Gastroesophageal sphincter (tissue), 4 donors: Measurements from ENCODE around the gene DDX56. TPM values are rescaled to one million over a fixed set of nuclear protein-coding genes. Genes with fewer than 3 reads are reported as not detected.
"Not testable (repeated sequence)": the region's sequence is repeated elsewhere in the genome, so short reads cannot be mapped to it uniquely, and the experiment has no call there.

ENCODE experiments used
- ATAC-seq: fragments of 150-250 bp; one replicate; pipeline ENCODE4 v1.9.1; 2016; ENCODE audit warnings: mild to moderate bottlenecking, moderate library complexity
- H3K27ac ChIP-seq, 4 donors: fragments of 200-600 bp; sonication (generic) in 3 of 4; 1 replicate in 3 of 4; 2 replicates in 1 of 4; pipeline ENCODE4 v1.5.1; 2016 to 2019
- H3K27me3 ChIP-seq: fragments of 200-600 bp; sonication (generic); one replicate; pipeline ENCODE4 v1.5.1; 2019
- H3K36me3 ChIP-seq, 2 donors: fragments of 200-600 bp; sonication (generic); one replicate each; pipeline ENCODE4 v1.5.1; 2019; ENCODE audit warnings: control low read depth in 1 of 2
- H3K4me1 ChIP-seq, 3 donors: fragments of 200-600 bp; sonication (generic); 1 replicate in 2 of 3; 2 replicates in 1 of 3; pipeline ENCODE4 v1.5.1; 2016 to 2019; ENCODE audit warnings: control low read depth in 2 of 3
- H3K4me3 ChIP-seq, 2 donors: fragments of 200-600 bp; sonication (generic); one replicate each; pipeline ENCODE4 v1.5.1; 2019; ENCODE audit warnings: mild to moderate bottlenecking in 1 of 2, moderate library complexity in 1 of 2
- H3K9me3 ChIP-seq, 3 donors: fragments of 200-600 bp; sonication (generic); one replicate each; pipeline ENCODE4 v1.5.1; 2017 to 2019; ENCODE audit warnings: control low read depth in 2 of 3
- CTCF ChIP-seq, 4 experiments: fragments of 200-600 bp in 2 of 4; fragments of 450-650 bp in 2 of 4; sonication (generic) in 1 of 4; IDR thresholded peaks; one replicate each; pipeline ENCODE4 v1.5.1; 2017 to 2019; ENCODE audit warnings: antibody characterized with exemption in 4 of 4, mild to moderate bottlenecking in 2 of 4, moderate library complexity in 2 of 4
- EP300 ChIP-seq: sonication (generic); formaldehyde crosslinking; IDR thresholded peaks from one replicate; pipeline ENCODE4 v1.6.1; 2017; ENCODE audit warnings: antibody characterized with exemption, mild to moderate bottlenecking
- POLR2A ChIP-seq, 2 donors: fragments of 450-650 bp; IDR thresholded peaks; one replicate each; pipeline ENCODE4 v1.6.1; 2017; ENCODE audit warnings: antibody characterized with exemption in 2 of 2, mild to moderate bottlenecking in 2 of 2, moderate library complexity in 1 of 2
- POLR2AphosphoS5 ChIP-seq: sonication (generic); formaldehyde crosslinking; IDR thresholded peaks from one replicate; pipeline ENCODE4 v1.6.1; 2017; ENCODE audit warnings: antibody characterized with exemption
- WGBS, 2 donors: methylation state at CpG; one replicate each; pipeline ENCODE4 v1.1.5; 2018; ENCODE audit warnings: low coverage in 1 of 2; 5-methylcytosine and 5-hydroxymethylcytosine counted together
- total RNA-seq, 4 donors: library from RNA; depleted of rRNA; stranded (reverse); fragments of >200 nt; gene quantifications; one replicate each; pipeline ENCODE4 v1.1.0, GENCODE V29; 2016

Gene DDX56
- total RNA-seq, 4 donors from 2014 or later, result 34.2 to 46.4 (median 41.4) TPM

GRCh38 chr7:44555350-44555749 is 18.4 kb downstream of the DDX56 start:
- 63 to 76% methylated on average over 2 of the region's 2 CpGs for WGBS, 2 donors
- no peak for ATAC-seq
- Histone ChIP-seq H3K4me3 (no peak overlapping the region), H3K27me3 (no peaks in the 10 kb centered on the region), H3K36me3 (no peaks in the 10 kb centered on the region), H3K4me1 (no peaks in the 10 kb centered on the region), H3K27ac (no peak overlapping the region), H3K9me3 (no peaks in the 10 kb centered on the region)
- TF ChIP-seq EP300 (no peak), CTCF (IDR thresholded peaks at IDR 0.05) (no peak), POLR2AphosphoS5 (no peak), POLR2A (IDR thresholded peaks at IDR 0.05) (no peak)

GRCh38 chr7:44552473-44553005 is 21.2 kb downstream of the DDX56 start:
- not testable (repeated sequence) for H3K27ac ChIP-seq, H3K4me3 ChIP-seq, H3K4me1 ChIP-seq, H3K27me3 ChIP-seq, H3K36me3 ChIP-seq, ATAC-seq, H3K9me3 ChIP-seq
- 57 to 58% methylated on average over 1 to 2 of the region's 3 CpGs for WGBS, 2 donors

- Histone ChIP-seq H3K9me3 (no peaks in the 10 kb centered on the region), H3K4me3 (no peak overlapping the region), H3K27me3 (no peaks in the 10 kb centered on the region), H3K36me3 (no peaks in the 10 kb centered on the region), H3K27ac (no peak overlapping the region), H3K4me1 (no peaks in the 10 kb centered on the region)
- TF ChIP-seq POLR2AphosphoS5 (no peak), EP300 (no peak), POLR2A (IDR thresholded peaks at IDR 0.05) (no peak), CTCF (IDR thresholded peaks at IDR 0.05) (no peak)
- ATAC-seq, result no peak
- WGBS, 2 donors, result 33 to 76% methylated on average over 1 to 3 of the region's 3 CpGs
Observed at GRCh38 chr7:44549457-44549856, 24.3 kb downstream of the DDX56 start.

GRCh38 chr7:44548893-44549292 is 24.8 kb downstream of the DDX56 start:
- Histone ChIP-seq H3K27me3 (no peaks in the 10 kb centered on the region), H3K4me1 (no peaks in the 10 kb centered on the region), H3K27ac (no peak overlapping the region), H3K36me3 (no peaks in the 10 kb centered on the region), H3K9me3 (no peaks in the 10 kb centered on the region), H3K4me3 (no peak overlapping the region)
- no peak for TF ChIP-seq EP300
- no peak for TF ChIP-seq CTCF (IDR thresholded peaks at IDR 0.05)
- no peak for TF ChIP-seq POLR2AphosphoS5
- no peak for TF ChIP-seq POLR2A (IDR thresholded peaks at IDR 0.05)
- WGBS, 2 donors, result 82 to 93% methylated on average over 3 of the region's 3 CpGs
- ATAC-seq, result no peak

- TF ChIP-seq CTCF (IDR thresholded peaks at IDR 0.05) (no peak), POLR2A (IDR thresholded peaks at IDR 0.05) (no peak)
- H3K27ac ChIP-seq, result no peak overlapping the region
- WGBS, 2 donors, result 23 to 43% methylated on average over 5 to 6 of the region's 6 CpGs
- H3K36me3 ChIP-seq, result no peaks in the 10 kb centered on the region
- ATAC-seq, result no peak
- no peak overlapping the region for H3K4me3 ChIP-seq
- H3K4me1 ChIP-seq, result no peaks in the 10 kb centered on the region
- no peaks in the 10 kb centered on the region for H3K9me3 ChIP-seq
- no peaks in the 10 kb centered on the region for H3K27me3 ChIP-seq
Observed at GRCh38 chr7:44547536-44548231, 26.0 kb downstream of the DDX56 start.
